H1 (cell line): ENCODE measurements around the gene LRRFIP1. TPM values are rescaled to one million over a fixed set of nuclear protein-coding genes. Genes with fewer than 3 reads are reported as not detected.

Source experiments
- CTCF ChIA-PET: fragments of 300-600 bp; sonication (Branson Sonifier 250); formaldehyde crosslinking; loops from one replicate; lab custom pipeline; 2021; ENCODE audit not compliant: partially characterized antibody; lab: Charles Lee
- POLR2A ChIA-PET: fragments of 300-600 bp; sonication (Branson Sonifier 250); formaldehyde crosslinking; loops from one replicate; lab custom pipeline; 2021; ENCODE audit warnings: inconsistent platforms; ENCODE audit not compliant: partially characterized antibody; lab: Charles Lee
- DNase-seq, 2 experiments: peaks; one replicate each; pipeline versions ENCODE4 v3.0.0 to v3.0.0-alpha.2; 2010 to 2022; ENCODE audit warnings: low spot score in 2 of 2, low read depth in 1 of 2, mixed read lengths in 1 of 2
- FAIRE-seq: peaks from 2 replicates; lab custom pipeline; 2011; peaks lifted over from hg19 to GRCh38; lab: Jason Lieb, UNC
- H2AFZ ChIP-seq: 2 replicates; pipeline ENCODE4 v1.8.1; 2012; ENCODE audit warnings: low read length, inconsistent platforms
- H2AK5ac ChIP-seq: 2 replicates; pipeline ENCODE4 v1.6.1; 2013; ENCODE audit warnings: low read depth, low read length
- H2BK120ac ChIP-seq: replicated peaks from 2 replicates; pipeline ENCODE3; 2013; ENCODE audit warnings: low read depth, low read length, inconsistent platforms
- H2BK12ac ChIP-seq: 2 replicates; pipeline ENCODE4 v1.6.1; 2013; ENCODE audit warnings: low read depth, low read length
- H2BK15ac ChIP-seq: 2 replicates; pipeline ENCODE4 v1.6.1; 2013; ENCODE audit warnings: low read length
- H2BK20ac ChIP-seq: 2 replicates; pipeline ENCODE4 v1.6.1; 2013; ENCODE audit warnings: low read length
- H2BK5ac ChIP-seq: 2 replicates; pipeline ENCODE4 v1.6.1; 2013; ENCODE audit warnings: low read depth, low read length
- H3K14ac ChIP-seq: 2 replicates; pipeline ENCODE4 v1.6.1; 2013; ENCODE audit warnings: inconsistent platforms; ENCODE audit not compliant: insufficient read length
- H3K18ac ChIP-seq: 2 replicates; pipeline ENCODE4 v1.6.1; 2013; ENCODE audit warnings: low read length; ENCODE audit errors: extremely low read depth
- H3K23ac ChIP-seq: 2 replicates; pipeline ENCODE4 v1.6.1; 2013; ENCODE audit warnings: inconsistent platforms; ENCODE audit not compliant: insufficient read length
- H3K23me2 ChIP-seq: 2 replicates; pipeline ENCODE4 v1.6.1; 2013; ENCODE audit warnings: low read depth, low read length
- H3K27ac ChIP-seq: 2 replicates; pipeline ENCODE4 v1.6.1; 2011; ENCODE audit warnings: low read depth, low read length, inconsistent platforms
- H3K27me3 ChIP-seq, 4 experiments: replicated peaks in 1 of 4; 1 replicate in 1 of 4; 2 replicates in 3 of 4; pipeline versions ENCODE4 v1.6.1 to v1.8.1; 2011 to 2013; ENCODE audit warnings: low read length in 3 of 4, mild to moderate bottlenecking in 3 of 4, inconsistent platforms in 2 of 4, mixed read lengths in 2 of 4, moderate library complexity in 1 of 4; ENCODE audit not compliant: control insufficient read depth in 3 of 4, insufficient read depth in 3 of 4; ENCODE audit errors: extremely low read depth in 1 of 4
- H3K36me3 ChIP-seq, 4 experiments: 2 replicates each; pipeline versions ENCODE4 v1.6.1 to v1.8.1; 2011 to 2013; ENCODE audit warnings: mild to moderate bottlenecking in 4 of 4, low read length in 3 of 4, moderate library complexity in 2 of 4, control low read depth in 1 of 4, inconsistent platforms in 1 of 4; ENCODE audit not compliant: insufficient read depth in 4 of 4, control insufficient read depth in 2 of 4
- H3K4ac ChIP-seq: replicated peaks from 2 replicates; pipeline ENCODE3; 2013; ENCODE audit warnings: low read length, low read depth, mixed read lengths, inconsistent platforms; ENCODE audit not compliant: insufficient read length
- H3K4me1 ChIP-seq, 4 experiments: replicated peaks in 1 of 4; 1 replicate in 1 of 4; 2 replicates in 3 of 4; pipeline versions ENCODE4 v1.6.1 to v1.8.1; 2011 to 2013; ENCODE audit warnings: low read length in 3 of 4, inconsistent platforms in 2 of 4, mixed read lengths in 1 of 4; ENCODE audit not compliant: insufficient read depth in 4 of 4, control insufficient read depth in 3 of 4
- H3K4me2 ChIP-seq, 2 experiments: 2 replicates each; pipeline versions ENCODE4 v1.6.1 to v1.8.1; 2011 to 2013; ENCODE audit warnings: low read depth in 2 of 2, low read length in 2 of 2, control low read depth in 1 of 2, inconsistent platforms in 1 of 2, mild to moderate bottlenecking in 1 of 2; ENCODE audit not compliant: insufficient read depth in 1 of 2
- H3K4me3 ChIP-seq, 4 experiments: fragments of 200-600, 300-600 bp in 1 of 4; sonication (generic), shearing (Covaris generic), sonication (Bioruptor Twin) in 1 of 4; 2 replicates each; pipeline versions ENCODE4 v1.5.1 to v1.8.1; 2011 to 2016; ENCODE audit warnings: low read length in 4 of 4, low read depth in 3 of 4, control low read depth in 2 of 4, inconsistent platforms in 2 of 4, mild to moderate bottlenecking in 2 of 4, mixed read lengths in 1 of 4, moderate library complexity in 1 of 4; ENCODE audit not compliant: insufficient read depth in 2 of 4; ENCODE audit errors: extremely low read depth in 1 of 4
- H3K56ac ChIP-seq: replicated peaks from 2 replicates; pipeline ENCODE3; 2013; ENCODE audit warnings: low read depth, mild to moderate bottlenecking, mixed read lengths, low read length, inconsistent platforms; ENCODE audit not compliant: insufficient read length
- H3K79me1 ChIP-seq: 2 replicates; pipeline ENCODE4 v1.6.1; 2013; ENCODE audit warnings: low read depth, low read length, control low read depth
- H3K79me2 ChIP-seq, 2 experiments: 2 replicates each; pipeline versions ENCODE4 v1.6.1 to v1.8.1; 2012 to 2013; ENCODE audit warnings: low read length in 2 of 2, mild to moderate bottlenecking in 2 of 2, inconsistent platforms in 1 of 2; ENCODE audit not compliant: insufficient read depth in 2 of 2, control insufficient read depth in 1 of 2
- H3K9ac ChIP-seq, 4 experiments: replicated peaks in 1 of 4; 1 replicate in 1 of 4; 2 replicates in 3 of 4; pipeline versions ENCODE4 v1.6.1 to v1.8.1; 2011 to 2013; ENCODE audit warnings: low read depth in 3 of 4, low read length in 3 of 4, control low read depth in 2 of 4, mild to moderate bottlenecking in 2 of 4, moderate library complexity in 2 of 4, inconsistent platforms in 1 of 4; ENCODE audit errors: extremely low read depth in 1 of 4
- H3K9me3 ChIP-seq, 2 experiments: 2 replicates each; pipeline versions ENCODE4 v1.6.1 to v1.8.1; 2012 to 2013; ENCODE audit warnings: mild to moderate bottlenecking in 2 of 2, moderate library complexity in 2 of 2, control low read depth in 1 of 2, inconsistent platforms in 1 of 2, low read depth in 1 of 2, low read length in 1 of 2, mixed read lengths in 1 of 2; ENCODE audit not compliant: insufficient read depth in 2 of 2
- H4K20me1 ChIP-seq, 2 experiments: replicated peaks in 1 of 2; 2 replicates each; pipeline versions ENCODE3 to v1.8.1; 2011 to 2013; ENCODE audit warnings: inconsistent platforms in 2 of 2, low read length in 2 of 2, mild to moderate bottlenecking in 1 of 2; ENCODE audit not compliant: insufficient read depth in 2 of 2, control insufficient read depth in 1 of 2
- H4K5ac ChIP-seq: 2 replicates; pipeline ENCODE4 v1.6.1; 2013; ENCODE audit warnings: low read length, low read depth, mixed read lengths, inconsistent platforms; ENCODE audit not compliant: insufficient read length
- H4K8ac ChIP-seq: 2 replicates; pipeline ENCODE4 v1.8.0; 2013; ENCODE audit warnings: mild to moderate bottlenecking, moderate library complexity, low read length, inconsistent platforms; ENCODE audit not compliant: insufficient read depth; ENCODE audit errors: extremely low read depth
- H4K91ac ChIP-seq: replicated peaks from 2 replicates; pipeline ENCODE3; 2013; ENCODE audit warnings: low read length, mixed read lengths, inconsistent platforms; ENCODE audit not compliant: insufficient read length
- E2F6 ChIP-seq: IDR thresholded peaks from 2 replicates; pipeline ENCODE4 v1.6.1; 2012; ENCODE audit warnings: inconsistent platforms
- TBP ChIP-seq: IDR thresholded peaks from 2 replicates; pipeline ENCODE4 v1.6.1; 2011; ENCODE audit warnings: low read depth, low read length, improper control_type of control experiment
- WGBS, 2 experiments: shearing (Covaris generic) in 1 of 2; methylation state at CpG; one replicate each; pipeline versions ENCODE4 v1.1.6 to v1.1.7; 2013 to 2015; ENCODE audit warnings: low lambda C conversion rate in 2 of 2, mixed read lengths in 2 of 2, inconsistent platforms in 1 of 2, low coverage in 1 of 2, missing lambda C conversion rate in 1 of 2; ENCODE audit not compliant: insufficient replicate concordance in 2 of 2, insufficient coverage in 1 of 2, insufficient read length in 1 of 2; ENCODE audit errors: extremely low coverage in 1 of 2, missing lambda C conversion rate in 1 of 2; 5-methylcytosine and 5-hydroxymethylcytosine counted together
- polyA plus RNA-seq, 7 experiments: library from polyadenylated mRNA; depleted of rRNA in 3 of 7; stranded (reverse) in 5 of 7; unstranded in 2 of 7; fragments of >200 nt in 5 of 7; fragments of 200-250 nt in 2 of 7; gene quantifications; 1 replicate in 5 of 7; 2 replicates in 1 of 7; 4 replicates in 1 of 7; pipeline versions ENCODE4 v1.2.1 to v1.2.3, GENCODE V29; 2011 to 2013; ENCODE audit warnings: missing spikeins in 2 of 7, mixed read lengths in 2 of 7
- total RNA-seq: library from RNA; stranded (reverse); fragmentation: NEBNext Ultra II Directional; extraction: Animal tissue kit (Norgen Biotek cat#: 25700); gene quantifications from 2 replicates; pipeline ENCODE4 v1.2.1, GENCODE V29; 2021

The LRRFIP1 gene
- total and polyA plus RNA-seq, 2 of the 8 experiments (the other 6 are each of a cell fraction or from before 2014, with no cell fraction given) = 12.1 to 75.8 TPM

GRCh38 chr2:237798236-237799059 lies 171.1 kb downstream of the LRRFIP1 start, which contains the start of gene RBM44:
RBM44 (plus strand) TSS chr2:237798779; CDS start chr2:237813610, 14,831 bp downstream.
- H3K27me3 ChIP-seq = no peaks in the 10 kb centered on the region; a peak in 1 of 7 replicates
- no peaks in the 10 kb centered on the region for H3K4me1 ChIP-seq
- no peak within 1 kb of the TSS for H2BK15ac ChIP-seq
- H3K79me2 ChIP-seq = no peaks in the 10 kb centered on the region
- no peak within 1 kb of the TSS for H4K8ac ChIP-seq
- H3K23me2 ChIP-seq = no peaks in the 10 kb centered on the region
- H2BK120ac ChIP-seq = no peak within 1 kb of the TSS
- DNase-seq (peak in 1 of 2 experiments; percentile 53), FAIRE-seq (no peak)
- ChIA-PET POLR2A (no interaction called here), CTCF (no interaction called here)
- H3K18ac ChIP-seq = no peak within 1 kb of the TSS
- WGBS, 2 experiments = 93% methylated on average over 78 of the region's 84 CpGs; no CpG with 5 or more reads in 1 of the 2 experiments
- no peak within 1 kb of the TSS for H2BK12ac ChIP-seq
- no peak within 1 kb of the TSS for H2AK5ac ChIP-seq
- no peak within 1 kb of the TSS for H3K14ac ChIP-seq
- no peak within 1 kb of the TSS for H2AFZ ChIP-seq
- no peaks in the 10 kb centered on the region for H3K79me1 ChIP-seq
- H3K4me2 ChIP-seq = no peak within 1 kb of the TSS
- no peak within 1 kb of the TSS for H4K91ac ChIP-seq
- H3K23ac ChIP-seq = no peak within 1 kb of the TSS
- no peak within 1 kb of the TSS for H3K9ac ChIP-seq
- no peaks in the 10 kb centered on the region; a peak in 1 of 8 replicates for H3K36me3 ChIP-seq
- TF ChIP-seq E2F6 = peak; percentile 78
- TF ChIP-seq TBP = no peak
- H4K5ac ChIP-seq = no peak within 1 kb of the TSS
- no peak within 1 kb of the TSS for H2BK5ac ChIP-seq
- no peak within 1 kb of the TSS for H3K56ac ChIP-seq
- no peaks in the 10 kb centered on the region; a peak in 1 of 4 replicates for H3K9me3 ChIP-seq
- H3K27ac ChIP-seq = no peak within 1 kb of the TSS
- no peak within 1 kb of the TSS for H3K4ac ChIP-seq
- H4K20me1 ChIP-seq = no peaks in the 10 kb centered on the region
- H2BK20ac ChIP-seq = no peak within 1 kb of the TSS
- H3K4me3 ChIP-seq = no peak within 1 kb of the TSS
